Type B pancreatic cell (in vitro differentiated cells): ENCODE data around the gene SOX13. TPM values are rescaled to one million over a fixed set of nuclear protein-coding genes. Genes with fewer than 3 reads are reported as not detected.
A peak's percentile ranks its signal among the peaks of the same experiment; 100 is the strongest.

Source experiments
- DNase-seq: peaks from one replicate; pipeline ENCODE4 v3.0.0; 2021; ENCODE audit warnings: mixed read lengths; ENCODE audit not compliant: unreplicated experiment; ENCODE audit errors: extremely low spot score
- H3K27ac Mint-ChIP-seq: 2 replicates; pipeline ENCODE4 v1.8.0; 2021; ENCODE audit warnings: mild to moderate bottlenecking, mixed read lengths
- H3K27me3 Mint-ChIP-seq: 2 replicates; pipeline ENCODE4 v1.8.0; 2021; ENCODE audit warnings: mixed read lengths
- H3K36me3 Mint-ChIP-seq: 2 replicates; pipeline ENCODE4 v1.8.0; 2021; ENCODE audit warnings: mixed read lengths
- H3K4me1 Mint-ChIP-seq: one replicate; pipeline ENCODE4 v1.8.0; 2021; ENCODE audit warnings: mixed read lengths; ENCODE audit not compliant: unreplicated experiment
- H3K4me3 Mint-ChIP-seq: 2 replicates; pipeline ENCODE4 v1.8.0; 2021; ENCODE audit warnings: mild to moderate bottlenecking, mixed read lengths
- H3K9me3 Mint-ChIP-seq: 2 replicates; pipeline ENCODE4 v1.8.0; 2021; ENCODE audit warnings: mixed read lengths
- total RNA-seq: library from RNA; stranded (reverse); gene quantifications from 2 replicates; pipeline ENCODE4 v1.2.1, GENCODE V29; 2021; ENCODE audit warnings: low replicate concordance
- TF ChIP-seq, protein P1 (sequence below): fragments of 200-600 bp; sonication (generic); conservative IDR thresholded peaks from 2 replicates; pipeline ENCODE4 v1.5.0; 2021; ENCODE audit warnings: antibody characterized with exemption, mild to moderate bottlenecking

Gene SOX13
- total RNA-seq, 1 donor from 2014 or later = 39.4 TPM

DNA sequence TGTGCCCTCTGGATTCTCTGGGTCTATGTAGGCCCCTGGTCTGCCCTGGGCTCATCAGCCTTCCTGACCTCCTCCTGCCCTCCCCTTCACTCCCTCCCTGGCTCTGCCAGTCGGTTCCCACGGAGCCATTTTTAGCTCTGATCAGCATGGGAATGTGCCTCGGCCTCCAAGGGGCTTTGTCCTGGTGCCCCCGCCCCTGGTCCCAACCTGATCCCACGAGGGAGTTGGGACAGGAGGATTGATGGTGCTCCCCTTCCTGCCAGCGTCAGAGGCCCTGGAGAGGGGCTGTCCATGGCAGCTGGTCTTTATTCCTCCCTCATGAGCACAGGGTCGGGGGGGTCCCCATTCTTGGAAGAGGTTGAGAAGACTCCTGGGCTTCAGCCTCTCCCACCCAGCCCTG lies 54.0 kb downstream of the SOX13 start:
- Mint-ChIP-seq H3K36me3 (peaks cover 18% of the 10 kb centered on the region), H3K9me3 (no peaks in the 10 kb centered on the region), H3K4me3 (no peak overlapping the region), H3K27me3 (no peaks in the 10 kb centered on the region), H3K27ac (peak overlapping the region; percentile 5), H3K4me1 (peaks cover 46% of the 10 kb centered on the region)
- no peak for DNase-seq
- TF ChIP-seq, protein P1, sequence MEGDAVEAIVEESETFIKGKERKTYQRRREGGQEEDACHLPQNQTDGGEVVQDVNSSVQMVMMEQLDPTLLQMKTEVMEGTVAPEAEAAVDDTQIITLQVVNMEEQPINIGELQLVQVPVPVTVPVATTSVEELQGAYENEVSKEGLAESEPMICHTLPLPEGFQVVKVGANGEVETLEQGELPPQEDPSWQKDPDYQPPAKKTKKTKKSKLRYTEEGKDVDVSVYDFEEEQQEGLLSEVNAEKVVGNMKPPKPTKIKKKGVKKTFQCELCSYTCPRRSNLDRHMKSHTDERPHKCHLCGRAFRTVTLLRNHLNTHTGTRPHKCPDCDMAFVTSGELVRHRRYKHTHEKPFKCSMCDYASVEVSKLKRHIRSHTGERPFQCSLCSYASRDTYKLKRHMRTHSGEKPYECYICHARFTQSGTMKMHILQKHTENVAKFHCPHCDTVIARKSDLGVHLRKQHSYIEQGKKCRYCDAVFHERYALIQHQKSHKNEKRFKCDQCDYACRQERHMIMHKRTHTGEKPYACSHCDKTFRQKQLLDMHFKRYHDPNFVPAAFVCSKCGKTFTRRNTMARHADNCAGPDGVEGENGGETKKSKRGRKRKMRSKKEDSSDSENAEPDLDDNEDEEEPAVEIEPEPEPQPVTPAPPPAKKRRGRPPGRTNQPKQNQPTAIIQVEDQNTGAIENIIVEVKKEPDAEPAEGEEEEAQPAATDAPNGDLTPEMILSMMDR = no peak

DNA sequence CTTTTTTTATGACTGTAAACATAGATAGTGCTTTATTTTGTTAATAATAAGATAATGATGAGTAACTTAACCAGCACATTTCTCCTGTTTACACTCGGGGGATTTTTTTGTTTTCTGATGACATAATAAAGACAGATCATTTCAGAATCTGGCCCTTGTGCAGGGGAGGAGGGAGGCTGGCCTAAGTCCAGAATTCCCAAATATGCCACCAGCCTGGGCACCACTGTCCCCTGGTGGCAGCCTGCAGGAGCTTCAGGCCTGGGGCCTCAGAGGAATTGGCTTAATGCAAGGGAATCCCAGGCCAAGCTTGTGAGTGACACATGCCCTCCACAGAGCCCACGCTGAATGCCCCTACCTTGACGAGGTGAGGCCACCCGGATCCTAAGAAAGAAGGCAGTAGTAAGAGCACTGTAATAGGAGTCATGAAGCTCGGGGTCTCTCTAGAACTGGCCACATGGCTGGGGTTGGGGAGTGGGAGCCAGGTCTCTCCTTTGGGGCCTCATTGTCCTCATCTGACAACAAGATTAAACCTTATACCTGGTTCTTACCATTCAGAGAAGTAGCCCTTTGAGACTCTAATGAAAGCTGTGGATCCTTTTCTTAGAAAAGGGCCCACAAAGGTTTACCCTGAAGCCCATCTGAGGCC lies 54.8 kb downstream of the SOX13 start:
- H3K9me3 Mint-ChIP-seq = no peaks in the 10 kb centered on the region
- H3K27me3 Mint-ChIP-seq = no peaks in the 10 kb centered on the region
- TF ChIP-seq, protein P1 = peak; percentile 93
- H3K4me3 Mint-ChIP-seq = peak overlapping the region; percentile 58
- H3K4me1 Mint-ChIP-seq = peaks cover 46% of the 10 kb centered on the region
- peaks cover 18% of the 10 kb centered on the region for H3K36me3 Mint-ChIP-seq
- peak overlapping the region; percentile 53 for H3K27ac Mint-ChIP-seq
- DNase-seq = no peak

DNA sequence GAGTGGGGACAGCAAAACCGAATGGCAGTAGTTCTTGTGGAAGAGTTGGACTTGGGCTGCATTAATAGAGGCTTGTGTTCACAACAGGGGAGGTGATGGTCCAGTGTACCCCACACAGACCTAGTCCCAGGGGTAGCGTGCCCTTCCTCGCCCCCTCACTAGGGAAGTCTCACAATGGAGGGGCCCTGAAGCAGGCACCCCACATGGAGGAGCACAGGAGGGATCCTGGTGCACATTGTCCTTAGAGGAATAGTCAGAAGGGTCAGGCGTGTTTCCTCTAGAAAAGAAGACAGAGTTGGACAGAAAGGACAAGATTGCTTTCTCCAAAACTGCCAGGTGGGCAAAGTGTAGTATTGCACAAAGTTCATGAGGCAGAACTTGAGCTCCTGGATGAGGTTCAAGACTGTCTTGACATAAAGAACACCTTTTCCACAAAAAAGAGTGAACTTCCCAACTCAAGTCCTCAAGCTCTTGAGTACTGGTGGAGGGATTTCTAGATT lies 55.6 kb downstream of the SOX13 start:
- Mint-ChIP-seq H3K27me3 (no peaks in the 10 kb centered on the region), H3K4me1 (peaks cover 42% of the 10 kb centered on the region), H3K4me3 (peak overlapping the region; percentile 47), H3K36me3 (peaks cover 13% of the 10 kb centered on the region), H3K27ac (peak overlapping the region; percentile 69), H3K9me3 (no peaks in the 10 kb centered on the region)
- DNase-seq = no peak
- TF ChIP-seq, protein P1 = no peak

GRCh38 chr1:204128964-204129896 lies 56.3 kb downstream of the SOX13 start:
- H3K27me3 Mint-ChIP-seq = no peaks in the 10 kb centered on the region
- TF ChIP-seq, protein P1 = peak; percentile 95
- H3K27ac Mint-ChIP-seq = peak overlapping the region; percentile 69
- peaks cover 8% of the 10 kb centered on the region for H3K36me3 Mint-ChIP-seq
- H3K9me3 Mint-ChIP-seq = no peaks in the 10 kb centered on the region
- no peak for DNase-seq
- H3K4me1 Mint-ChIP-seq = peaks cover 37% of the 10 kb centered on the region
- peak overlapping the region; percentile 73 for H3K4me3 Mint-ChIP-seq

GRCh38 chr1:204130178-204130577 lies 57.3 kb downstream of the SOX13 start:
- Mint-ChIP-seq H3K9me3 (no peaks in the 10 kb centered on the region), H3K4me1 (peaks cover 37% of the 10 kb centered on the region), H3K27ac (peak overlapping the region; percentile 22), H3K4me3 (no peak overlapping the region), H3K27me3 (no peaks in the 10 kb centered on the region), H3K36me3 (peaks cover 5% of the 10 kb centered on the region)
- TF ChIP-seq, protein P1 = no peak
- DNase-seq = no peak
